Left lobe of liver (tissue), 2 donors: Measurements from ENCODE around the gene PIK3CD. TPM values are rescaled to one million over a fixed set of nuclear protein-coding genes. Genes with fewer than 3 reads are reported as not detected.
"Not testable (repeated sequence)": the region's sequence is repeated elsewhere in the genome, so short reads cannot be mapped to it uniquely, and the experiment has no call there.

Source experiments
- ATAC-seq: fragments of 200-7000 bp; cut with Tn5 transposase; one replicate; pipeline ENCODE4 v1.9.1; 2020; ENCODE audit warnings: mild to moderate bottlenecking, moderate library complexity
- DNase-seq: peaks from one replicate; pipeline ENCODE4 v3.0.0-alpha.2; 2020; ENCODE audit warnings: low spot score
- total RNA-seq: library from RNA; stranded (reverse); gene quantifications from one replicate; pipeline ENCODE4 v1.2.1, GENCODE V29; 2021
- donor health status: DM: no; HTN: no; CAD: no; lungs with moderate emphysema.
- donor health status: DM: no; HTN: yes; CAD: no.

Gene PIK3CD
- total RNA-seq, 1 donor from 2014 or later: 2.6 TPM

GRCh38 chr1:9761855-9762254, 110.3 kb downstream of the PIK3CD start:
- ATAC-seq (no peak), DNase-seq (no peak)

GRCh38 chr1:9762446-9762845, 110.9 kb downstream of the PIK3CD start:
- not testable (repeated sequence) for DNase-seq, ATAC-seq

DNA sequence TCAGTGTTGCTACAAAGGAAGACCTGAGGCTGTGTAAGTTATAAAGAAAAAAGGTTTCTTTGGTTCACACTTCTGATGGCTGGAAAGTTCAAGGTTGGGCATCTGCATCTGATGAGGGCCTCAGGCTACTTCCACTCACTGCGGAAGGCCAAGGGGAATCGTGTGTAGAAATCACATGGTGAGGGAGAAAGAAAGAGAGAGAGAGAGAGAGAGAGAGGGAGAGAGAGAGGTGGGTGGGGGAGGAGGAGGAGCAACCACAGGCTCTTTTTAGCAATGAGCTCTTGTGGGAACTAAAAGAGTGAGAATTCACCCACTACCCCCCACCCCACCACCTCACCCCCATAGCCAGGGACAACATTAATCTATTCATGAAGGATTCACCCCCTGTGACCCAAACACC, 112.4 kb downstream of the PIK3CD start:
- DNase-seq (no peak), ATAC-seq (no peak)

- ATAC-seq: no peak
- no peak for DNase-seq
These were observed 113.0 kb downstream of the PIK3CD start for GRCh38 chr1:9764550-9764949.

DNA sequence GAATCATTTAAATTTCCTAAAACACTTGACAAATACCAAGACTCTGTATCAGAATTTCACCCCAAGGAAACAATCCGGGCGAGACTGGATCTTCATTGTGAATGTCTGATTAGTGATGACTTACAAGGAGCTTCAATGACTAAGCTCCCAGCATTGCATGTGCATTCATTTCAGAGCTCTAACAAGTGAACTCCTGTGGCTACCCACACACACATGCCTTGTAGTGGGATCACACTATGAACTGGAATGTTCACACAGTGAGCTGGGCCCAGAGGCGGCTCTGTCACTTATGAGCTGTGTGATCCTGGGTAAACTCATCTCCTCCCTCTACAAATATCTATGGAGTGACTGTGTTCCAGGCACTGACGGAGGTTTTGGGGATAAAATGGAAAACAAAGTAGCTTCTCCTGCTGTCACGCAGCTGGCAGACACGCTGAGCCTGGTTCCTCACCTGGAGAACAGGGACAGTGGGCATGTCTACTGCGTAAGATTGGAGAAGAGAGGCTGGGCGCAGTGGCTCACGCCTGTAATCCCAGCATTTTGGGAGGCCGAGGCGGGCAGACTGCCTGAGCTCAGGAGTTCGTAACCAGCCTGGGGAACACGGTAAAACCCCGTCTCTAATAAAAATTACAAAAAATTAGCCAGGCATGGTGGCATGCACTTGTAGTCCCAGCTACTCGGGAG, 115.4 kb downstream of the PIK3CD start:
- ATAC-seq (no peak), DNase-seq (no peak)

DNA sequence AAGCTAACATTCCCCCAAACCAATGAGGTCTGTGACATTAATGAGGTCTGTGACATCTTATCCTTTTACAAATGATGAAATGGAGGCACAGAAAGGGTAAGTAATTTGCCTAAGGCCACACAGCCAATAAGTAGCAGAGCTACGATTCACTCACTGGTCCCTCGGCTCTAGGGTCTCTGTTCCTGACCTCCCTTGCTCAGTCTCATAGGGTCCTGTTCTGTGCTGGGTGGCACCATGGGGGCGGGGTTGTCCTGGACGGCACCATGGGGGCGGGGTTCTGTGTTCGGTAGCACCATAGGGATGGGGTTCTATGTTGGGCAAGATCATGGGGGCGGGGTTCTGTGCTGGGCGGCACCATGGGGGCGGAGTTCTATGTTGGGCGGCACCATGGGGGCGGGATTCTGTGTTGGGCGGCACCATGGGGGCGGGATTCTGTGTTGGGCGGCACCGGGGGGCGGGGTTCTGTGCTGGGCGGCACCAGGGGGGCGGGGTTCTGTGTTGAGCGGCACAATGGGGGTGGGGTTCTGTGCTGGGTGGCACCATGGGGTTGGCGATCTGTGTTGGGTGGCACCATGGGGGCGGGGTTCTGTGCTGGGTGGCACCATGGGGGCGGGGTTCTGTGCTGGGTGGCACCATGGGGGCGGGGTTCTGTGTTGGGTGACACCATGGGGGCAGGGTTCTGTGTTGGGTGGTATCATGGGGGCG, 116.6 kb downstream of the PIK3CD start:
- no peak for DNase-seq
- ATAC-seq: no peak

GRCh38 chr1:9768983-9769382, 117.5 kb downstream of the PIK3CD start:
- ATAC-seq (no peak), DNase-seq (no peak)

DNA sequence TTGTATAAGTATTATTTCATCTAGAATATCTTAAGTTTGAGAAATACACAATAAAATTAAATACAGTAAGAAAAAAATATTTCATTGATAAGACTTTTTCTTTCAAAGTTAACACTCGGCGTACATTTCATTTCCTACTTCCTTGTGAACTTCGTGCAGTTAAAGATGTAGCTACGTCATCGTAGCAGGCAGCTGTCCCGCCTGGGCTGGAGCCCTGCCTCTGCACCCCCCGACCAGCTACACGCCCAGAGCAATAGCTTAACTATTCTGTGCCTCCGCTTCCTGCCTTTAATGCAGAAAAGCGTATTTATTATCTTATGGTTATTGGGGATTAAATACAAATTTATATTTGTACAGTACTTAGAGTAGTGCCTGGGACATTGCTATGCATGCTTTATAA, 118.8 kb downstream of the PIK3CD start:
- no peak for DNase-seq
- ATAC-seq: no peak

GRCh38 chr1:9774712-9775679, 123.5 kb downstream of the PIK3CD start:
- no peak for DNase-seq

DNA sequence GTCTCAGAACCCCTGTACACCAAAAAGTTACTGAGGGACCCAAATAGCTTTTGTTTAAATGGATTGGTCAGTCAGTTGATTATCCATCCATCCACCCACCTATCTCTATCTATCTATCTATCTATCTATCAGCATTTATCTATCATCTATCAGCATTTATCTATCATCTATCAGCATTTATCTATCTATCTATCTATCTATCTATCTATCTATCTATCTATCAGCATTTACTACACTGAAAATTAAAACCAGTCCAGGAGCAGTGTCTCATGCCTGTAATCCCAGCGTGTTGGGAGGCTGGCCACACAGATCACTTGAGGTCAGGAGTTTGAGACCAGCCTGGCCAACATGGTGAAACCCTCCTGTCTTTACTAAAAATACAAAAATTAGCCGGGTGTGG, 125.2 kb downstream of the PIK3CD start:
- ATAC-seq (no peak), DNase-seq (no peak)

More at GRCh38 chr1:9774712-9775679, 123.5 kb downstream of the PIK3CD start:
- no peak for ATAC-seq

Other genes with a start within 250 kb of the PIK3CD start
- gene SLC25A33, start 112.3 kb upstream of the PIK3CD start, total RNA-seq: 3.5 TPM
- gene TMEM201, start 62.8 kb upstream of the PIK3CD start, total RNA-seq: 2.0 TPM
- gene CLSTN1, start 172.2 kb downstream of the PIK3CD start, total RNA-seq: 8.1 TPM